Colon (tissue), 2 donors: ENCODE data around the gene BORCS5.
"Not testable (repeated sequence)": the region's sequence is repeated elsewhere in the genome, so short reads cannot be mapped to it uniquely, and the experiment has no call there.

Experiments
- FAIRE-seq: peaks from 2 replicates; lab custom pipeline; 2012; peaks lifted over from hg19 to GRCh38; lab: Jason Lieb, UNC
- donor health status: control.
- donor health status: control.

BORCS5 gene

GRCh38 chr12:12396694-12397093, 39.8 kb downstream of the BORCS5 start:
- FAIRE-seq, result no peak

GRCh38 chr12:12397184-12397583, 40.3 kb downstream of the BORCS5 start:
- FAIRE-seq, result no peak

- FAIRE-seq, result no peak
Observed at GRCh38 chr12:12398026-12398859, 41.4 kb downstream of the BORCS5 start.

- FAIRE-seq, result no peak
Observed at GRCh38 chr12:12399161-12399560, 42.3 kb downstream of the BORCS5 start.

- FAIRE-seq, result no peak
Observed at GRCh38 chr12:12399776-12400305, 43.0 kb downstream of the BORCS5 start.

- FAIRE-seq, result no peak
Observed at GRCh38 chr12:12400793-12401192, 43.9 kb downstream of the BORCS5 start.

GRCh38 chr12:12403264-12404248, 46.7 kb downstream of the BORCS5 start:
- FAIRE-seq, result peak; percentile 97

GRCh38 chr12:12404297-12404696, 47.4 kb downstream of the BORCS5 start:
- no peak for FAIRE-seq

GRCh38 chr12:12405882-12406281, 49.0 kb downstream of the BORCS5 start:
- FAIRE-seq, result no peak

- no peak for FAIRE-seq
Observed at GRCh38 chr12:12406762-12407161, 49.9 kb downstream of the BORCS5 start.

- FAIRE-seq, result no peak
Observed at GRCh38 chr12:12408265-12408690, 51.4 kb downstream of the BORCS5 start.

GRCh38 chr12:12409337-12409736, 52.5 kb downstream of the BORCS5 start:
- FAIRE-seq, result not testable (repeated sequence)

GRCh38 chr12:12415886-12416285, 59.0 kb downstream of the BORCS5 start:
- no peak for FAIRE-seq

- FAIRE-seq, result not testable (repeated sequence)
Observed at GRCh38 chr12:12419165-12419564, 62.3 kb downstream of the BORCS5 start.

- FAIRE-seq, result no peak
Observed at GRCh38 chr12:12423367-12423766, 66.5 kb downstream of the BORCS5 start.

GRCh38 chr12:12425001-12425400, 68.1 kb downstream of the BORCS5 start:
- no peak for FAIRE-seq

- FAIRE-seq, result no peak
Observed at GRCh38 chr12:12425616-12426015, 68.7 kb downstream of the BORCS5 start.

- FAIRE-seq, result no peak
Observed at GRCh38 chr12:12427568-12427967, 70.7 kb downstream of the BORCS5 start.

- no peak for FAIRE-seq
Observed at GRCh38 chr12:12428047-12428446, 71.2 kb downstream of the BORCS5 start.

- FAIRE-seq, result no peak
Observed at GRCh38 chr12:12428961-12429657, 72.2 kb downstream of the BORCS5 start.

- FAIRE-seq, result peak; percentile 41
Observed at GRCh38 chr12:12432364-12432763, 75.5 kb downstream of the BORCS5 start.

- FAIRE-seq, result no peak
Observed at GRCh38 chr12:12433203-12433731, 76.4 kb downstream of the BORCS5 start.
